GM19193 (cell line): Measurements from ENCODE around the gene ZNF33B.

Source experiments
- POLR2A ChIP-seq: IDR thresholded peaks from 4 replicates; pipeline ENCODE4 v1.6.1; 2011; ENCODE audit not compliant: insufficient read depth, insufficient read length; ENCODE audit errors: extremely low read depth

ZNF33B gene

DNA sequence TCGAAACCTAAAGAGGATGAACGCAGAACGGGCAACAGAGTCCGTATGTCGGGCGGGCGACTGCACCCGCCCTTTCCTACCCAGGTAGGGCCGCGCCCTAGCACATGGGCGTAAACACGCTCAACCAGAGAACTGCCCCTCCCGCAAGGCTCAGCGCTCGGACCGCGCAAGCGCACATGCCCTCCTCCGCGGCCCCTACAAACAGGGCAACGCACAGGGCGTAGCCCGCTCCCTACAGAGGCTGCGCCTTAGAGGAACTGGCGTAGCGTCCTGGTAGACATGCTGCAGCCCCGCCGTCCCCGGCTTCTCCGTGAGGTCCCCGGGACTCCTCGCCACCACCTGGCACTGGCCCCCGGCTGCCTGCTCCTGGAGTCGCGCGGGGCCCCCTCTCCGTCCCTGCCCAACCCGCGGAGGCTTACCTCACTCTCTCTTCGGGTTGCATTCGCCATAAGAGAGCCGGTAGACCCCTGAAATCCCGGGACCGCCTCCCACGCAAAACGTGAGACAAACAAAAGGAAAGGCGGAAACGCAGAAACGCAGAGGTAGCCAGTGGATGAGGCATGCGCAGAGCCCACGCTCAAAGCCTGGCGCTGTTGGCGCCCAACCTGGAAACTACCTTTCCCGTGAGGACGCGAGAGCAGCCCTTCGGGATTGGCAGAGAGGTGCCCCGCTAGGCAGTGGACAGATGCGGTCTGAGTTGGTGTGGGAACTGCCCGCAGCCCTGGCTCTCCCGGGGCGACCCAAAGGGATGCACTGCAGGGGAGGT, at the start of gene ZNF33B:
TSS of gene ZNF33B (minus strand) at position 516 of the 766 bp plus-strand sequence. CDS start 1,642 bp downstream, outside the sequence.
- TF ChIP-seq POLR2A = peak; percentile 93

DNA sequence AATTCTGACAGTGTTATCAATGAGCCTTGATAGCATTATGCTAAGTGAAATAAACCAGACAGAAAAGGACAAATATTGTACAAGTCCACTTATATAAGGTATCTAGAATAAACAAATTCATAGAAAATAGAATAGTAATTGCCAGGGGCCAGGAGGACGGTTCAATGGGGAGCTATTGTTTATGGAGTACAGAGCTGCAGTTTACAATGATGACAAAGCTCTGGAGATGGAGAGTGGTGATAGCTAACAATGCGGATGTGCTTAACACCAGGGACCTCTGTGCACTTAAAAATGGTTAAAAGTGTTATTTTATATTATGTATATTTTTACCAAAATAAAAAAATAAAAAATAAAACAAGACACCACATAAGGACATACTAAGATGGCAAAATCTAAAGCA, 46.1 kb upstream of the ZNF33B start:
- no peak for TF ChIP-seq POLR2A

GRCh38 chr10:42680267-42680666, 41.9 kb upstream of the ZNF33B start:
- no peak for TF ChIP-seq POLR2A

- TF ChIP-seq POLR2A = no peak
Observed at GRCh38 chr10:42654419-42654818, 16.0 kb upstream of the ZNF33B start.

DNA sequence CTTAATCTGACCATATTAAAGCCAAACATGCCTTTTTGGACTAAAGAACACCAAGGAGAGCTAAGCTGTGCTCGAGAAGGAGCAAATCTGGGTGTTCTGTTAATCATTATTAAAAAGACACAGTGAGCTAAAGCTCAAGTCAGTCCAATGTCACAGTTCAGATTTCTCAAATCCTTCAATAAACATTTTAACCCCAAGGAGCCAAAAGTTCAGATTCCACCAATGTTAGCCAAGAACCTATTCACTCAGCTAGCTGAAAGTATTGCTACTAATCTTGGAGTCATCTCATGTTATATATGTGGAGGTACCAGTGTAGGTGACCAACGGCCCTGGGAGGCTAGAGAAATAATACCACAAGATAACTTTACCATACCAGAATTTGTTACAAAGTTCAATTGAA, 14.5 kb upstream of the ZNF33B start:
- TF ChIP-seq POLR2A = no peak

DNA sequence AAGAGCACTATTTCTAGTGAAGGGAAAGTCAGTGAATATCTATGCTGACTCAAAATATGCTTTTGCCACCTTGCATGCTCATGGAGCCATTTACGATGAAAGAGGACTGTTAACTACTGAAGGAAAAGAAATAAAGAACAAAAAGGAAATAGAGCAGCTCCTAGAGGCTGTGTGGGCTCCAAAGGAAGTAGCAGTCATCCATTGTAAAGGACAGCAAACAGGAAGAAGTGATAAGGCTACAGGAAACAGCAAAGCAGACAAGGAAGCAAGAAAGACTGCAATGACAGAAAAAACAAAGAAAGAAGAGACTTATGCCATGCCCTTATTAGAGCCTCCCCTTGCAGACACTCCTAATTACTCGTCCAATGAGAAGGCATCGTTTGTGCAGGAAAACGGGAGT, 12.0 kb upstream of the ZNF33B start:
- no peak for TF ChIP-seq POLR2A

DNA sequence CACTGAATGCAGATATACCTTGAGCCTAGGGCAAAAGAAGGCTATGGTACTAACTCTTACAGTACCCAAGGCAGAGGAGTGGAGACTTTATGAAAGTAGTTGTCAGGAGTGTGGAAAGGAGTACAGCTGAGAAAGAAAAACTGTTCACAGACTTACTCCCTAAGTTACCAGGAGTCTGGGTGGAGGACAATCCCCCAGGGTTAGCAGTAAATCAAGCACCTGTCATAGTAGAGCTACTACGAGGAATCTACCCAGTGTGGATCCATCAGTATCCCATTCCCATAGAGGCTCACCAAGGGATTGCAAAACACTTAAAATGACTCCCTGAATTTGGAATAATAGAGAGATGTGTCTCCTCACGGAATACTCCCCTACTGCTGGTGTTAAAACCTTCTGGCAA, 10.1 kb upstream of the ZNF33B start:
- no peak for TF ChIP-seq POLR2A

DNA sequence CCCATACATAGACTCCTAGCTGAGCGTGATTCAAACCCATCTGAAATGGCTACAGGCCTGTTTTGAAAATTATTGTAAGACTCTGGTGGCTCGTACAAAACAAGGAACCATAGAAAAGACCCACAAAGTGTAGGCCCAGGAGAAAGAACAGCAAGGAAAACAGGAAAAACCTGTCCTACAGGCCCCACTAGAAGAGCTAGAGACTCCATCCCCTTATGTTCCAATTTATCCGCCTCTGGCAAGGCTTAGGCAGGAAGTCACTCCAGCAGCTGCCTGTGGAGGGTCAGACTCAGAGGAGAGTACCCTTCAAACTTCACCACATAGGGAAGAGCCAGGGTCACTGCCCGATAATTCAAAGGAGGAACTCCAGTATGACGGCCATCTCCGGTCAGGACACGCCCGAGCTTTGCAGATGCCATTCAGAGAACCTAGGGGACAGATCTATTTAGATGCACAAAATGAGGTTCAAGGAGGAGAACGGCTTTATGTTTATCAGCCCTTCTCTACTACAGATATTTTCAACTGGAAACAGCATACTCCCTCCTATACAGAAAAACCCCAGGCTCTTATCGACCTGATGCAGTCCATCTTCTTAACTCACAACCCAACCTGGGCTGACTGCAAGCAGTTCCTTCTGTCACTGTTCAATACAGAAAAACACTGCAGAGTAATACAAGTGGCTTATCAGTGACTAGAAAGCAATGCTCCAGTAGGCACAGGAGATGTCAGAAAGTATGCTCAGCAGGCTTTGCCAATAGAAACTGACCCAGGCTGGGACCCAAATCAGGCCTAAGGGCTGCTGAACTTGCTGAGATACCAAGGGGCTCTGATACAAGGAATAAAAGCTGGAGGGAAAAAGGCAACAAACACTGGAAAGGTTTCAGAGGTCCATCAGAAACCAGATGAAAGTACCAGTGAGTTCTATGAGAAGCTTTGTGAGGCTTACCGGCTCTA, 8.6 kb upstream of the ZNF33B start:
- TF ChIP-seq POLR2A = no peak

DNA sequence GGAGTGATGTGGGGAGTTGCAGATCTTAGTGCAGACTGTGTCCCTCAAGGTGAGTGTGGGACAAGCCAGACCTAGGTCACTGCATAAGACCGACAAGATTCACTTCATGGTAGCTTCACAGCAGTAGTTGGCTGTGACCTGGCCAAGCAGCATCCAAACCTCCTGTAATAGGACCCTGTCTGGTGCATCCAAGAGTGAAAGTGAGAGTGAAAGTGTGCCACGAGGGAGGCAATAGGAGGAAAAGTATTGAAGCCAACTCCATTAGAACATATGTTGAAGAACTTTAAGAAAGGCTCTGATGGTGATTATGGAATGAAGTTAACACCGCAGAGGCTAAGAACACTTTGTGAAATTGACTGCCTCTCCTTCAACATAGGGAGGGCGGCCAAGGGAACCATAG, 7.8 kb upstream of the ZNF33B start:
- no peak for TF ChIP-seq POLR2A

DNA sequence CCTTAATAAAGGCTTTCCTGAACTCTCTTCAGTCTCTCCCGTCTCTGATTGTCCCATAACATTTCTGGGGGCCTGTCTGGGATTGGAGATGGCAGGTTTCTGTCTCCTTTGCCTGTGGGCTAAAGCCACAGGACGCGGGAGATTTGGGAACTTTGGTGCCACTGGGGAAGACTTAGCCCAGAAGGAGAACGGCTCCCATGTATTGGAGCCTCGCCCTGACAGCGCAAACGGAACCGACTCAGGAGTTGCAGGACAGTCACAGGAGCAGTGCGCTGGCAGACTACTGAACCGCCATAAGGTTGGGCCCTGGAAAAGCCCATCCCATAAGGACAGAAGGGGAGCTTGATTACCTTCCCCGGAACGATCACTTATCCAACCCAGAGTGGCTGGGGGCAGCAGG, 7.1 kb upstream of the ZNF33B start:
- TF ChIP-seq POLR2A = no peak

- TF ChIP-seq POLR2A = no peak
Observed at GRCh38 chr10:42645103-42645502, 6.7 kb upstream of the ZNF33B start.

- TF ChIP-seq POLR2A = no peak
Observed at GRCh38 chr10:42640610-42641229, 2.4 kb upstream of the ZNF33B start.

DNA sequence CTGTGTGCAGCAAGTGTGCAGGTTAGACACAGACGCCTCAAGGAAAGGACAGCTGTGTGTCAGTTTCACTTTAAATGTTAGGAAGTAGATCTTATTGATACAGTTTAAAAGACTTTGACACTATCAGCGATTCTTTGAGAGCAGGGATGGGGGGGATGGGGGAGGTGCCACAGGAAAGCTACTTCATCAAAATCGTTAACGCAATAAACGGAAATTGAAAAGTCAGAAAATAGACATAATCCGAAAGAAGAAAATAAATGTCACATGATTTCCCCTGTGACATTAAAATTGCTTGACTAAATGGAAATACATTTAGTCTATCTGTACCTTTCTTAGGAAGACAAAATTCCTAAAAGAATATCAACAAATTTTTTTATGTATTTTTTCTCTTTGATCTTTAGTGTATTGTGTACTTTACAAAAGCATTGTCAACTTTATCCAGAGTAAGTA, 476 bp upstream of the ZNF33B start:
- TF ChIP-seq POLR2A = no peak

DNA sequence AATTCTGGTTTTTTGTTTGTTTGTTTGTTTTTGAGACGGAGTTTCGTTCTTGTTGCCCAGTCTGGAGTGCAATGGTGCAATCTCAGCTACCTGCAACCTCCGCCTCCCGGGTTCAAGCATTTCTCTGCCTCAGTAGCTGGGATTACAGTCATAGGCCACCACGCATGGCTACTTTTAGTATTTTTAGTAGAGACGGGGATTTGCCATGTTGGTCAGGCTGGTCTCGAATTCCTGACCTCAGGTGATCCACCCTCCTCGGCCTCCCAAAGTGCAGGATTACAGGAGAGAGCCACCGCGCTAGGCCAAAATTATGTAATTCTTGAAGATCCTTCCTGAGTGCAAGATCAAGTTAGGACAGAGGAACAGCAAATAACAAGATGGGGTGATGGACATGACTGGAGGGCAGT, 719 bp downstream of the ZNF33B start:
- TF ChIP-seq POLR2A = no peak

DNA sequence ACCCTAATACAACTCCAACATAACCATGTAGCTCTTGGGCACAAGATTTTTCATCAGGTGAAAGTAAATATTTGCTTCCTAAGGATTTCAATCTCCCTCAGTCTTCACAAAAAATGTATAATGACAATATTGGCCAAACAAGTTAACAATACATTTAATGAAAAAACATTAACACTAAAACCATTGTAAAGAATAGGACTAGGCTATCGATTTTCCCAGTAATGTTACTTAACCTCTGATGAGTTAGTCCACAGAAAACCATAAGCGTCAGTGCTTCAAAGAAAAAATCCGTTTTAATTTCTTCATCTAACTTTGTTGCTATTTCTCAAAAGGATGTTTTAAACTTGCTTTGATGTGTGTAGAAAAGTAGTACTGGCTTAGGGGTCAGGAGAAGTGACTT, 1.2 kb downstream of the ZNF33B start:
- TF ChIP-seq POLR2A = no peak
